HCT116 (cell line): ENCODE data around the gene NUP210. TPM values are rescaled to one million over a fixed set of nuclear protein-coding genes. Genes with fewer than 3 reads are reported as not detected.

ENCODE experiments used
- ATAC-seq: fragments of 200-7000 bp; cut with Tn5 transposase; 2 replicates; pipeline ENCODE4 v1.9.1; 2020; ENCODE audit warnings: mild to moderate bottlenecking, moderate library complexity
- BruUV-seq: library from RNA; stranded (reverse); fragments of 400-500 nt; replicated peaks from 2 replicates; lab custom pipeline; 2021; lab: Mats Ljungman, UMichigan
- CTCF ChIA-PET: fragments of 300-600 bp; sonication (Branson Sonifier 250); formaldehyde crosslinking; loops from one replicate; lab custom pipeline; 2021; ENCODE audit warnings: antibody characterized with exemption; lab: Charles Lee
- POLR2A ChIA-PET: fragments of 300-600, 350-600 bp; sonication (Branson Sonifier 250); formaldehyde crosslinking; loops from one replicate; lab custom pipeline; 2021; ENCODE audit warnings: antibody characterized with exemption; lab: Charles Lee
- RAD21 ChIA-PET, 2 experiments: fragments of 300-600 bp; sonication (Branson Sonifier 250); formaldehyde crosslinking; loops; one replicate each; lab custom pipeline; 2023; ENCODE audit warnings: low total read pairs in 2 of 2; ENCODE audit not compliant: uncharacterized antibody in 2 of 2, unreplicated experiment in 2 of 2, low non-redundant PET in 1 of 2; lab: Charles Lee
- DNase-seq: peaks from one replicate; pipeline ENCODE4 v3.0.0-alpha.2; 2010; ENCODE audit warnings: low read depth, low spot score
- H2AFZ ChIP-seq: fragments of 200-600 bp; shearing (Covaris generic), sonication (generic); 2 replicates; pipeline ENCODE4 v1.6.1; 2017; ENCODE audit warnings: low read depth, mixed run types, mixed read lengths, antibody characterized with exemption, low read length; ENCODE audit not compliant: poor library complexity, severe bottlenecking
- H3K27ac ChIP-seq: 2 replicates; pipeline ENCODE4 v1.5.1; 2012; ENCODE audit warnings: low read depth, low read length
- H3K27me3 ChIP-seq: fragments of 200-600 bp; sonication (generic); 2 replicates; pipeline ENCODE4 v1.6.1; 2016; ENCODE audit warnings: mixed run types, low read length, mixed read lengths; ENCODE audit not compliant: insufficient read depth
- H3K36me3 ChIP-seq, 2 experiments: fragments of 200-500 bp in 1 of 2; fragments of 200-600 bp in 1 of 2; sonication (Bioruptor generic) in 1 of 2; sonication (generic) in 1 of 2; 2 replicates each; pipeline versions ENCODE4 v1.5.1 to v1.6.1; 2014 to 2016; ENCODE audit warnings: low read length in 2 of 2, inconsistent platforms in 1 of 2, mixed read lengths in 1 of 2, mixed run types in 1 of 2; ENCODE audit not compliant: insufficient read depth in 2 of 2, control insufficient read depth in 1 of 2
- H3K4me1 ChIP-seq, 2 experiments: fragments of 200-600 bp in 1 of 2; sonication (generic) in 1 of 2; 2 replicates each; pipeline versions ENCODE4 v1.5.1 to v1.6.1; 2012 to 2017; ENCODE audit warnings: low read length in 2 of 2, inconsistent platforms in 1 of 2, mild to moderate bottlenecking in 1 of 2, mixed read lengths in 1 of 2, mixed run types in 1 of 2, moderate library complexity in 1 of 2; ENCODE audit not compliant: insufficient read depth in 2 of 2, control insufficient read depth in 1 of 2
- H3K4me2 ChIP-seq: fragments of 200-600 bp; sonication (generic); 2 replicates; pipeline ENCODE4 v1.6.1; 2017; ENCODE audit warnings: mixed run types, low read length, mixed read lengths
- H3K4me3 ChIP-seq, 2 experiments: fragments of 200-600 bp in 1 of 2; sonication (generic) in 1 of 2; replicated peaks in 1 of 2; 2 replicates each; pipeline ENCODE4 v1.5.1; 2011 to 2016; ENCODE audit warnings: low read length in 2 of 2, control low read depth in 1 of 2, low read depth in 1 of 2, mild to moderate bottlenecking in 1 of 2, mixed read lengths in 1 of 2, mixed run types in 1 of 2
- H3K79me2 ChIP-seq: fragments of 200-600 bp; sonication (generic); 2 replicates; pipeline ENCODE4 v1.6.1; 2017; ENCODE audit warnings: mild to moderate bottlenecking, mixed run types, low read length, moderate library complexity, mixed read lengths; ENCODE audit not compliant: insufficient read depth
- H3K9ac ChIP-seq: fragments of 200-600 bp; sonication (generic); 2 replicates; pipeline ENCODE4 v1.6.1; 2016; ENCODE audit warnings: low read length, mixed read lengths
- H3K9me2 ChIP-seq: fragments of 200-600 bp; sonication (generic), shearing (Covaris generic); 2 replicates; pipeline ENCODE4 v1.6.1; 2017; ENCODE audit warnings: mixed run types, mild to moderate bottlenecking, moderate library complexity; ENCODE audit not compliant: insufficient read depth
- H3K9me3 ChIP-seq, 2 experiments: fragments of 200-500 bp in 1 of 2; fragments of 200-600 bp in 1 of 2; sonication (Bioruptor generic) in 1 of 2; sonication (generic) in 1 of 2; 2 replicates each; pipeline ENCODE4 v1.6.1; 2014 to 2017; ENCODE audit warnings: low read length in 2 of 2, mixed read lengths in 2 of 2, inconsistent platforms in 1 of 2, low read depth in 1 of 2, mild to moderate bottlenecking in 1 of 2, mixed run types in 1 of 2, moderate library complexity in 1 of 2; ENCODE audit not compliant: control insufficient read depth in 1 of 2, insufficient read depth in 1 of 2
- H4K20me1 ChIP-seq: fragments of 200-600 bp; sonication (generic), shearing (Covaris generic); 2 replicates; pipeline ENCODE4 v1.6.1; 2017; ENCODE audit warnings: mixed run types, mild to moderate bottlenecking, moderate library complexity; ENCODE audit not compliant: insufficient read depth
- CBX3 ChIP-seq: IDR thresholded peaks from 2 replicates; pipeline ENCODE4 v1.6.1; 2012; ENCODE audit warnings: low read depth
- CEBPB ChIP-seq: IDR thresholded peaks from 2 replicates; pipeline ENCODE4 v1.6.1; 2012; ENCODE audit warnings: low read depth
- EGR1 ChIP-seq: IDR thresholded peaks from 2 replicates; pipeline ENCODE4 v1.6.1; 2012; ENCODE audit warnings: low read depth
- ELF1 ChIP-seq: IDR thresholded peaks from 2 replicates; pipeline ENCODE4 v1.6.1; 2012; ENCODE audit warnings: low read depth, borderline replicate concordance
- EZH2phosphoT487 ChIP-seq: fragments of 200-600 bp; IDR thresholded peaks from 2 replicates; pipeline ENCODE4 v1.6.1; 2018; ENCODE audit warnings: antibody characterized with exemption, borderline replicate concordance
- FOSL1 ChIP-seq: IDR thresholded peaks from 2 replicates; pipeline ENCODE4 v1.6.1; 2012; ENCODE audit warnings: low read depth
- JUND ChIP-seq: IDR thresholded peaks from 2 replicates; pipeline ENCODE4 v1.6.1; 2012
- POLR2AphosphoS5 ChIP-seq: IDR thresholded peaks from 2 replicates; pipeline ENCODE4 v1.6.1; 2011; ENCODE audit warnings: mild to moderate bottlenecking, low read depth, low read length, moderate library complexity
- RAD21 ChIP-seq: IDR thresholded peaks from 2 replicates; pipeline ENCODE4 v1.6.1; 2012; ENCODE audit warnings: low read depth, mild to moderate bottlenecking
- ZFX ChIP-seq: fragments of 450-650 bp; IDR thresholded peaks from 2 replicates; pipeline ENCODE4 v1.6.1; 2017
- ZNF274 ChIP-seq: fragments of 200-500 bp; sonication (Bioruptor generic); IDR thresholded peaks from 2 replicates; pipeline ENCODE4 v1.6.1; 2014; ENCODE audit warnings: mild to moderate bottlenecking, low read depth, low read length, inconsistent platforms
- intact Hi-C: fragments of 100-400 bp; cut with micrococcal nuclease; formaldehyde crosslinking; loops from 2 replicates; pipeline ENCODE4 v1.10.0; 2022
- total RNA-seq: library from RNA; stranded (reverse); gene quantifications from one replicate; pipeline ENCODE4 v1.2.1, GENCODE V29; 2021; ENCODE audit not compliant: unreplicated experiment
- TF ChIP-seq, protein P1 (sequence below): IDR thresholded peaks from 2 replicates; pipeline ENCODE4 v1.6.1; 2011; ENCODE audit warnings: mild to moderate bottlenecking, low read length, moderate library complexity; ENCODE audit not compliant: insufficient replicate concordance; ENCODE audit errors: extremely low read depth
- TF ChIP-seq, protein P2 (sequence below): IDR thresholded peaks from 2 replicates; pipeline ENCODE4 v1.6.1; 2012; ENCODE audit warnings: low read depth

The NUP210 gene
- total RNA-seq, 1 experiment from 2014 or later = 74.9 TPM

DNA sequence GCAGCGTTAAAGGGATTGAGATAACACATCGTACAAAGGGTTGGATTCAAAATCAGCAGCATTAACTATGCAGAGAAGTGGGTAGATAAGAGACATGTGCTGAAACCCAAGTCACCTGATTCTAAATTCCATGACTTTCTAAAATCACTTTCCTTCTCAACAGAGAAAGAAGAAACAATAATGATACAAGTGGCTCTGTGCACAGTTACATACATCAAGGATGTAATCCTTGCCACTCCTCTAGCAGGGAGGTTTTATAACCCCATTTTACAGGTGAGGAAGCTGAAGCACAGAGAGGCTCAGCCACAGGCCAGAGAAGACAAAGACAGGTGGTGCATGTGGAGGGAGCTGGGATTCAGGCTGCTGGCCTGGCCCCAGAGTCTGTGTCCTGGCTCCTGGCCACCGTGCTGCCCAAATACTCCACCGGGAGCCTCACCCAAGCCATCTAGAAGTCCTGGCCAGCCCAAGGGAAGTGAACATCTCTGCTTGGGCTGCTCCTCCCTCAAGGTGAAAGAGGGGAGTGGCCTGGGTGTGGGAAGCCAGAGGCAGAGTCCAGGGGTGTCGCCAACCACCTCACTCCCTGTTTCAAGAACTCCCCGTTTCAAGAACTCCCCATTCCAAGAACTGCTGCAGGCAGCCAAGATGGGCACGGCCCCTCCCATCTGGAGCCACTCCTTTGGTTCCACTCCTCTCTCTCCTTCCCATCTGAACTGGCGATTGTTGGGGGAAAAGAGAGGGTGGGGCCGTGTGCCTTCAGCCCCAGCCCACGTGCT is 147.1 kb downstream of the NUP210 start:
- RAD21 ChIA-PET = no interaction called here
- no peaks in the 10 kb centered on the region for H3K27me3 ChIP-seq
- POLR2A ChIA-PET = no interaction called here
- ATAC-seq (peak; percentile 55), DNase-seq (no peak)
- CTCF ChIA-PET = no interaction called here
- TF ChIP-seq CEBPB (no peak), EZH2phosphoT487 (no peak), EGR1 (no peak), FOSL1 (no peak), ZNF274 (no peak), ZFX (no peak), ELF1 (no peak), CBX3 (no peak), POLR2AphosphoS5 (no peak), JUND (no peak), RAD21 (no peak)
- TF ChIP-seq, protein P1, sequence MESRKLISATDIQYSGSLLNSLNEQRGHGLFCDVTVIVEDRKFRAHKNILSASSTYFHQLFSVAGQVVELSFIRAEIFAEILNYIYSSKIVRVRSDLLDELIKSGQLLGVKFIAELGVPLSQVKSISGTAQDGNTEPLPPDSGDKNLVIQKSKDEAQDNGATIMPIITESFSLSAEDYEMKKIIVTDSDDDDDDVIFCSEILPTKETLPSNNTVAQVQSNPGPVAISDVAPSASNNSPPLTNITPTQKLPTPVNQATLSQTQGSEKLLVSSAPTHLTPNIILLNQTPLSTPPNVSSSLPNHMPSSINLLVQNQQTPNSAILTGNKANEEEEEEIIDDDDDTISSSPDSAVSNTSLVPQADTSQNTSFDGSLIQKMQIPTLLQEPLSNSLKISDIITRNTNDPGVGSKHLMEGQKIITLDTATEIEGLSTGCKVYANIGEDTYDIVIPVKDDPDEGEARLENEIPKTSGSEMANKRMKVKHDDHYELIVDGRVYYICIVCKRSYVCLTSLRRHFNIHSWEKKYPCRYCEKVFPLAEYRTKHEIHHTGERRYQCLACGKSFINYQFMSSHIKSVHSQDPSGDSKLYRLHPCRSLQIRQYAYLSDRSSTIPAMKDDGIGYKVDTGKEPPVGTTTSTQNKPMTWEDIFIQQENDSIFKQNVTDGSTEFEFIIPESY = no peak
- TF ChIP-seq, protein P2, sequence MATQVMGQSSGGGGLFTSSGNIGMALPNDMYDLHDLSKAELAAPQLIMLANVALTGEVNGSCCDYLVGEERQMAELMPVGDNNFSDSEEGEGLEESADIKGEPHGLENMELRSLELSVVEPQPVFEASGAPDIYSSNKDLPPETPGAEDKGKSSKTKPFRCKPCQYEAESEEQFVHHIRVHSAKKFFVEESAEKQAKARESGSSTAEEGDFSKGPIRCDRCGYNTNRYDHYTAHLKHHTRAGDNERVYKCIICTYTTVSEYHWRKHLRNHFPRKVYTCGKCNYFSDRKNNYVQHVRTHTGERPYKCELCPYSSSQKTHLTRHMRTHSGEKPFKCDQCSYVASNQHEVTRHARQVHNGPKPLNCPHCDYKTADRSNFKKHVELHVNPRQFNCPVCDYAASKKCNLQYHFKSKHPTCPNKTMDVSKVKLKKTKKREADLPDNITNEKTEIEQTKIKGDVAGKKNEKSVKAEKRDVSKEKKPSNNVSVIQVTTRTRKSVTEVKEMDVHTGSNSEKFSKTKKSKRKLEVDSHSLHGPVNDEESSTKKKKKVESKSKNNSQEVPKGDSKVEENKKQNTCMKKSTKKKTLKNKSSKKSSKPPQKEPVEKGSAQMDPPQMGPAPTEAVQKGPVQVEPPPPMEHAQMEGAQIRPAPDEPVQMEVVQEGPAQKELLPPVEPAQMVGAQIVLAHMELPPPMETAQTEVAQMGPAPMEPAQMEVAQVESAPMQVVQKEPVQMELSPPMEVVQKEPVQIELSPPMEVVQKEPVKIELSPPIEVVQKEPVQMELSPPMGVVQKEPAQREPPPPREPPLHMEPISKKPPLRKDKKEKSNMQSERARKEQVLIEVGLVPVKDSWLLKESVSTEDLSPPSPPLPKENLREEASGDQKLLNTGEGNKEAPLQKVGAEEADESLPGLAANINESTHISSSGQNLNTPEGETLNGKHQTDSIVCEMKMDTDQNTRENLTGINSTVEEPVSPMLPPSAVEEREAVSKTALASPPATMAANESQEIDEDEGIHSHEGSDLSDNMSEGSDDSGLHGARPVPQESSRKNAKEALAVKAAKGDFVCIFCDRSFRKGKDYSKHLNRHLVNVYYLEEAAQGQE = no peak
- TF ChIP-seq, all 23 proteins: peak for 0
- BruUV-seq = no TSS peak
- H3K27ac ChIP-seq = no peak overlapping the region
- no peak overlapping the region for H3K9ac ChIP-seq
- H2AFZ ChIP-seq = no peak overlapping the region
- no peaks in the 10 kb centered on the region for H3K9me2 ChIP-seq
- H3K79me2 ChIP-seq = no peaks in the 10 kb centered on the region
- intact Hi-C loops = no loop called here
- no peak overlapping the region for H3K4me3 ChIP-seq
- peaks cover 6 to 11% of the 10 kb centered on the region in 2 experiments for H3K4me1 ChIP-seq
- no peaks in the 10 kb centered on the region for H3K36me3 ChIP-seq
- H3K4me2 ChIP-seq = no peak overlapping the region
- H4K20me1 ChIP-seq = no peaks in the 10 kb centered on the region
- no peaks in the 10 kb centered on the region for H3K9me3 ChIP-seq
